HG03354 (cell line): ENCODE results near the gene RAPGEF6.
"Not testable (repeated sequence)": the region's sequence is repeated elsewhere in the genome, so short reads cannot be mapped to it uniquely, and the experiment has no call there.

Source experiments
- ATAC-seq: cut with Tn5 transposase; IDR thresholded peaks from one replicate; pipeline ENCODE4 v1.9.1; 2021; ENCODE audit warnings: mild to moderate bottlenecking; ENCODE audit not compliant: unreplicated experiment, poor library complexity, severe bottlenecking

RAPGEF6 gene

DNA sequence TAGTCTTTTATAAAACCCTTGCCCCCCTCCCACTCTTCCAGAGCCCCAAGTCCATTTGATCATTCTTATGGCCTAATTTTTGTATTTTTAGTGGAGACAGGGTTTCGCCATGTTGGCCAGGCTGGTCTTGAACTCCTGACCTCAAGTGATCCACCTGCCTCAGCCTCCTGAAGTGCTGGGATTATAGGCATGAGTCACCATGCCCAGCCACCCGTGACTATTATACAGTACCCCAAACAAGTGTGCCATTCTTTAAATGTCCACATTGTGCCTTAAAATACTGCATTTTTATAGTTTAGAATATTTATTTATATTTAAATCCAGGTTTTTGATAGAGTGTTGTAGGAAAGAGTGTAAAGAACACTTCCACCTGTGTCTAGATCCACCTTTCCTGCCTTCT, 254.8 kb downstream of the RAPGEF6 start:
- ATAC-seq = not testable (repeated sequence)

DNA sequence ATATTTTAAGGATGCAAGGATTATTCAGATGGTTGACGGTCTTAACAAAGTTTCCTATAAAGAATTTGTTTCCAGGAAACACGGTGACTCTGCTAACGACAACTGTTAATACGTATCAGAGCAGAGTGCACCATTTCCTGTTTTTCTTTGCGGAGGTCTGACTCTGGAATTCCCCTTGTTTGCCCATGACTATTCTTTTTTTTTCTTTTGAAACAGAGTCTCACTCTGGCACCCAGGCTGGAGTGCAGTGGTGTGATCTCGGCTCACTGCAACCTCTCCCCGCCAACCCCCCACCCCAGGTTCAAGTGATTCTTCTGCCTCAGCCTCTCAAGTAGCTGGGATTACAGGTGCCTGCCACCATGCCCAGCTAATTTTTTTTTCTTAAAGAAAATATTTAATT, 255.3 kb downstream of the RAPGEF6 start:
- peak; percentile 39 for ATAC-seq

DNA sequence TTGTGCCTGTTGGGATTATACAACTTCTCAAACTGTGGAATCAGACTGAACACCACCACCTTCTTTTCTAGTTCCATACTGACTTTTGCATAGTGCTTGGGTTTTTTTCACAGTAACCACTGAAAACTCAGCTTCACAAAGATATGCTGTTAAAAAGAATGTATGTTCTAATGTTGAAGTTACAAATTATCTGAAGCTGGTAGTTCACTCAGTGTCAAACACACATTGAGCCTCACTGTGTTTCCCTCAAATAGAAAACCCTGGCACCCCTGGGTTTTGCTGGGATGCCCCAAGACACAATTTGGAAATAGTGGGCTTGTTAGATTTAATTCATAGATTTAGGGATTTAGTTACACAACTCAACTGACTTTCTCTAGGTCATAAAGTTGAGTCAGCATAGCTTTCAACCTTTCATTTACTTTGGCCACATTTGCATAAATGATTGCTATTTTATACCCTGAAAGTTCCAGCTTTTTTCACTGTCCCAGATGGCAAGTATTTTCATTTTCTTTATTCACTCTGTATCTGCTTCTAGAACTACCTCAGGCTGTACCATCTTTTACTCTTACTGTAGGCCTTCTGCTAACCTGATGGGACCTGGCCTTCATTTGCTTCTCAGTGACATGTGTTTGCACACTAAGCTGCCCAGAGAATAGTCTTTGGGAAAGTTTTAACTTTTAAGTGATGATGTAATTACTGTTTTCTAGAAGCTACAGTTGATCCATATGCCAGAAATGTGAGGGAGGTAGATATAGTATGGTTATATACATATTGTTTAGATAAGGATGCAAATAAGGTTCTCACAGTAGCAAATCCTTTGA, 256.1 kb downstream of the RAPGEF6 start:
- peak; percentile 29 for ATAC-seq

DNA sequence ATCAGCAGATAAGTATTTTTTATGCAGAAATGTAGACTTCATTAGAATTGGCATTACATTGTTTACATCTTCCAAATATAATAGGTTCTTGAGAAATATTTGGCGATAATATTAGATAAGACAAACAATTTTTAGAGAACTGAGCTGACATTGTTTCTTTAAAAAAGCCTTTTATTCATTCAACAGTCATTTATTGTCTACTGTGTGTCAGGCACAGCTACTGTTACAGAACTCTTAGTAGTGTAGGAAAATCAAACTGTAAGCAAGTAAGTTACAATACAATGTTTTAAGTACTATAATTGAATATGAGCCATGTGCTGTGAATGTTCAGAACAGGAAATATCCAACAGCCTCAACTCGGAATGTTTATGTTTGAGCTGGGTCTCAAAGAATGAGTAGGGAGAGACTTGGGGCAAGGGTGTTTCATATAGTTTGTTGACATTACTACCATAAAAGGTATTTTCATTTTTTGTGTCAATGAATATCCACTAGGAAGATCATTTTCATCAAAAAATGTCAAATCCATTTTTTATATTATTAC, 257.2 kb downstream of the RAPGEF6 start:
- ATAC-seq = no peak

DNA sequence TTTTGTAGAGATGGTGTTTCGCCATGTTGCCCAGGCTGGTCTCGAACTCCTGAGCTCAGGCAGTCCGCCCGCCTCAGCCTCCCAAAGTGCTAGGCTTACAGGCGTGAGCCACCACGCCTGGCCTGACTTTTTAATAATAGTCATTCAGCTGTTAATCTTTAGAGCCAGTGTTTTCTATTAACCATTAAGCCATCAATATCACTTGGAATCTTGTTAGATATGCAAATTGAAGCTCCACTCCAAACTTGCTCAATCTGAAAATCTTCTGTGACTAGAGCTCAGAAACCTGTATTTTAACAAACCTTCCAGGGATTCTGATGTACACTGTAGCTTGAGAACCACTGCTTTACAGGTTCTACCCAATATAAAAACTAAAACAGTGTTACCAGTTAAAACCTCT, 257.7 kb downstream of the RAPGEF6 start:
- ATAC-seq = no peak

DNA sequence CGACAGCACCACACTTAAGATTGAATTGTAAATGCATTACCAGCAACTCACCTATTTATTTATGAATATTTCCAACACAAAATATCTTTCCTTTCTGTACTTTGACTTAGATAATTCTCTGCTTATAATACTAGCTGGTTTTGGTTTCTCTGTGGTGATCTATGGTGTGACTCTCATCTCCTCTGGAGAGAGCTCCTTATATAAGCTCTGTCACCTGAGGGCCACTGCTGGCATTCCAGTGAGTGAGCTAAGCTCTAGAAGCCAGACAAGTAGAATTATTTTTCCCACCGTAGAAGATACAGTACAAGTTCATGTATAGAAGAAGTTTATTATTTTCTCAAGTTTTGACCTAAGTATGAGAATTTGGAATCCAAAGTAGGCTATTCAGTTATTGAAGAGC, 259.7 kb downstream of the RAPGEF6 start:
- peak; percentile 26 for ATAC-seq
